GM13976 (cell line): Measurements from ENCODE around the gene SAMD8.

ENCODE experiments used
- DNase-seq: peaks from one replicate; pipeline ENCODE4 v3.0.0; 2012; ENCODE audit warnings: low spot score
- in situ Hi-C: fragments of 300-500 bp; cut with MboI; formaldehyde crosslinking; loops from one replicate; pipeline ENCODE4 v1.12.0; 2022; ENCODE audit warnings: low sequenced_read_pairs, mixed read lengths, inconsistent platforms; ENCODE audit not compliant: unreplicated experiment
- TF ChIP-seq, protein P1 (sequence below): IDR thresholded peaks from 2 replicates; pipeline ENCODE4 v1.5.1; 2012; ENCODE audit warnings: borderline replicate concordance, mild to moderate bottlenecking; ENCODE audit not compliant: insufficient read depth; ENCODE audit errors: extremely low read depth, missing control alignments, control extremely low read depth

Gene SAMD8

DNA sequence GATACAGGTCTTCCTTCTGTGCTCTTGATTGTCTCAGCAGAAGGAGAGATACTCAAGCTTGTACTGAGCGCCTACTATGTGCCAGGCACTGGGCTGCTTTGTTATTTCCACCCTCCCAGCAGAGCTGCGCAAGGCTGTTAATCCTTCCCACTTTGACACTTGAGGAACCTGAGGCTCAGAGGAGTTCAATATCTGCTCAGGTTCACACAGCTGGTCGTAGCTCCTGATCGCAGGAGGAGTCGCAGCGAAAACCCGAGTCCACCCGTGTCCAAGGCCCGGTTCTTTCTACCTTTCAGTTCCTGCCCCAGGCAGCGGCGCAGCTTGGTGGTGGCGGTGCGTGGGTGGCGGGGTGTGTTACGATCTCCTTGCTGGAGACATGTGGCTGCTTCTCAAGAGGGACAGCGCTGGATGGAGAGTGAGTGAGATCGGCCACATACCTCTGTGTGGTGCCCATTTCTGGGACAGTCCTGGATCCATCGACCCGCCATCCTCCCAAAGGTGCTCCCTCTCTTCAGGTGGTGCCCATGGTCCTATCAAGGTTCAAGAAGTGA, 26.5 kb upstream of the SAMD8 start:
- in situ Hi-C loops, result no loop called here

DNA sequence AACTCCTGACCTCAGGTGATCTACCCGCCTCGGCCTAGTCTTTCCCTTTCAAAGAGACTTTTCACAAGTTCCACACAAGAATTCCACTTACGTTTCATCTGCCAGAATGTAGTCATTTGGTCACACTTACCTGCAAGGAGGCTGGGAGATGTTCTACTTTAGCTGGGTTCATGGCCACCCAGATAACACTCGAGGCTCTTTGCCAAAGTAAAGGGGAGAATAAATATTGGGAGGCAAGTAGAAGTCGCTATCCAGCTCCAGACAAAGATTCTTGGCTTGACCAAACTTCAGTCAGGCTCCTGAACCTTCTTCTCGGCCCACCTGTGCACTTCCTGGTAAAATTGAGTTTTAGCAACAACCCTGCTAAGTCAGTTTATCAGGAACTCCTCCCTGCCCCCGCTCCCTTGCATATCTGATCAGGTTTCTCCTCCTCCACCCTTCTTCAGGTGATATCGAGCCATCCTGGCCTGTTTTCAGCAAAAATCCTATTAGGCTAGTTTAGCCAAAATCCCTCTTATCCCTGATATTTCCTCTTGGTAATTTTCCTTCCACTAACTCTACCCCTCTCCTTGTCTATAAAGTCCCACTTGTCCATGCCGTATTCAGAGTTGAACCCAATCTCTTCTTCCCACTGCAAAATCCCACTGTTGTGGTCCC, 25.1 kb upstream of the SAMD8 start:
- TF ChIP-seq, protein P1, sequence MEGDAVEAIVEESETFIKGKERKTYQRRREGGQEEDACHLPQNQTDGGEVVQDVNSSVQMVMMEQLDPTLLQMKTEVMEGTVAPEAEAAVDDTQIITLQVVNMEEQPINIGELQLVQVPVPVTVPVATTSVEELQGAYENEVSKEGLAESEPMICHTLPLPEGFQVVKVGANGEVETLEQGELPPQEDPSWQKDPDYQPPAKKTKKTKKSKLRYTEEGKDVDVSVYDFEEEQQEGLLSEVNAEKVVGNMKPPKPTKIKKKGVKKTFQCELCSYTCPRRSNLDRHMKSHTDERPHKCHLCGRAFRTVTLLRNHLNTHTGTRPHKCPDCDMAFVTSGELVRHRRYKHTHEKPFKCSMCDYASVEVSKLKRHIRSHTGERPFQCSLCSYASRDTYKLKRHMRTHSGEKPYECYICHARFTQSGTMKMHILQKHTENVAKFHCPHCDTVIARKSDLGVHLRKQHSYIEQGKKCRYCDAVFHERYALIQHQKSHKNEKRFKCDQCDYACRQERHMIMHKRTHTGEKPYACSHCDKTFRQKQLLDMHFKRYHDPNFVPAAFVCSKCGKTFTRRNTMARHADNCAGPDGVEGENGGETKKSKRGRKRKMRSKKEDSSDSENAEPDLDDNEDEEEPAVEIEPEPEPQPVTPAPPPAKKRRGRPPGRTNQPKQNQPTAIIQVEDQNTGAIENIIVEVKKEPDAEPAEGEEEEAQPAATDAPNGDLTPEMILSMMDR, result no peak
- no peak for DNase-seq
- in situ Hi-C loops, result no loop called here

More for the DNA sequence above, 26.5 kb upstream of the SAMD8 start:
- DNase-seq, result no peak
- TF ChIP-seq, protein P1, result no peak

DNA sequence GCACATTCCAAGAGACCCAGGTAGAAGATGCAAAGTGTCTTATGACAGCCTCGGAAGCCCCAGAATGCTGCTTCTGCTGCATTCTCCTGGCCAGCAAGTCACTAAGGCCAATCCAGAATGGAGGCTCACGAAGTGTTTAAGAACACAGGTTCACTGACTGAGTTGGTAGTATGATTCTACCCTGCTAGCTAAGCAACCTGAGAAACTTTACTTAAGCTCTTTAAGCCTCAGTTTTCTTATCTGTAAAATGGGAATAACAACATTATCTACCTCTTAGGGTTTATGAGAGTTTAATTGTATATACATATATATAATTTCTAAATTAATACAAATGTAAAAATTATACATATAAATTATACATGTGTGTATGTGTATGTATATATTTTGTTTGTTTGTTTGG, 22.8 kb upstream of the SAMD8 start:
- in situ Hi-C loops, result no loop called here
- no peak for DNase-seq
- TF ChIP-seq, protein P1, result no peak

DNA sequence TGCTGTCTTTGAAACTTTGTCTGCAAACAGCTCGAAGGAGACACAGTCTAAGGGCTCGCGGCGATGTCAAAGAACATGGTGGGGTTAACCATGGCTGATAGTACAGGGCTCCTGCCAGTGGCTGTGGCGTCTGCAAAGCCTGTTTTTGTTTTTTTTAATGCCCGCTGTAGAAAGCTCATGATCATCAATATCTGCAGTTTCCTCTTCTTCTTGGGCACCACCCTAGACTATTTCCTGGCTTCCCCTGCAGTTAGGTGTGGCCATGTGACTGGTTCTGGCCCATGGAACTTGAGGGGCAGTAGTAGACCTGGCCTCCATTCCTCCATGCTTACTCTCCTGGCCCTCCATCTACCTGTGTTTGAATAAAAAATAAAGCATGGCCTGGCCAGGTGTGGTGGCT, 21.8 kb upstream of the SAMD8 start:
- TF ChIP-seq, protein P1, result no peak
- in situ Hi-C loops, result loop anchor here (10.0 kb wide), 1 partner anchor 345 kb away; no protein-coding TSS in a partner anchor
- DNase-seq, result no peak

DNA sequence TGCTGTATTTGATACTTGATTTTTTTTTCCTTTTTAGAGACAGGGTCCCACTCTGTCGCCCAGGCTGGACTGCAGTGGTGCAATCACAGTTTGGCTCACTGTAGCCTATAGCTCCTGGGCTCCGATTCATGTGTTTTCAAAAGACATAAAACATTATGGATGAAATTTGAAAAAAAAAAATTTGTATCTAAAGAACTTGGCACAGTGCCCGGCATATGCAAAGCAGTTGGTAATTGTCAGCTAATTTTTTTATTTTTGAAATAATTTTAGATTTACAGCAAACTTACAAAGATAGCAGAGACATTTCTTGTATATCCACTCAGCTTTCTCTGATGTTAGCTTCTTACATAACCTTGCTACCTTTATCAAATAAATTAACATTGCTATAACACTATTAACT, 20.3 kb upstream of the SAMD8 start:
- TF ChIP-seq, protein P1, result no peak
- in situ Hi-C loops, result loop anchor here (10.0 kb wide), 1 partner anchor 346 kb away; no protein-coding TSS in a partner anchor

DNA sequence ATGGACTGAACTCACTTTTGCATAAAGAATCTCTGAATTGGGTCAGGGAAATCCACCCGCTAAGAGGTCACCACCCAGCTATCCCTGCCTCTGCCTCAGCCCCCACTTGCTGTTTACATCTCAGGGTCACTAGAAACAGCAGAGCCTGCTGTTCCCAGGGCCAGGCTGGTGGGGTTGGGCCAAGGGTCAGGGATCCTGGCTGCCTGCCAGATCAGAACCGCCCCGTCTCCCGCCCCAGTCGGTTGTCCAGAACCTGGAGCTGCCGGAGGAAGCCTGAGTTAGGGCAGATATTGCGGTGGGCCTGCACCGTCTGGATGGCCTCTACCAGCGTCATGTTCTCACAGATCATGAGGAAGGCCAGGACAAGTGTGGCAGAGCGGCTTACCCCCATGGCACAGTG, 17.0 kb upstream of the SAMD8 start:
- TF ChIP-seq, protein P1, result no peak
- no peak for DNase-seq
- in situ Hi-C loops, result loop anchor here (10.0 kb wide), 1 partner anchor 350 kb away; no protein-coding TSS in a partner anchor

More for the DNA sequence above, 20.3 kb upstream of the SAMD8 start:
- DNase-seq, result no peak
